Ascending aorta (tissue), 2 donors: ENCODE measurements around the gene CYS1. TPM values are rescaled to one million over a fixed set of nuclear protein-coding genes. Genes with fewer than 3 reads are reported as not detected.

Source experiments
- DNase-seq, 2 donors: peaks; one replicate each; pipeline ENCODE4 v3.0.0-alpha.2; 2019; ENCODE audit warnings: low spot score in 2 of 2
- H3K27ac ChIP-seq, 2 donors: fragments of 200-600 bp; sonication (generic); one replicate each; pipeline ENCODE4 v1.5.1; 2016 to 2017; ENCODE audit warnings: mild to moderate bottlenecking in 1 of 2
- H3K27me3 ChIP-seq: fragments of 200-600 bp; sonication (generic); one replicate; pipeline ENCODE4 v1.5.1; 2017
- H3K36me3 ChIP-seq, 2 donors: fragments of 200-600 bp; sonication (generic); one replicate each; pipeline ENCODE4 v1.5.1; 2016
- H3K4me1 ChIP-seq, 2 donors: fragments of 200-600 bp; sonication (generic); one replicate each; pipeline ENCODE4 v1.5.1; 2016 to 2017; ENCODE audit warnings: mild to moderate bottlenecking in 1 of 2
- H3K4me3 ChIP-seq, 2 donors: fragments of 200-600 bp; sonication (generic); one replicate each; pipeline ENCODE4 v1.5.1; 2016 to 2017; ENCODE audit warnings: mild to moderate bottlenecking in 1 of 2
- H3K9me3 ChIP-seq, 2 donors: fragments of 200-600 bp; sonication (generic); one replicate each; pipeline ENCODE4 v1.5.1; 2016
- intact Hi-C: fragments of 100-400 bp; cut with DNase I; formaldehyde crosslinking; loops from one replicate; pipeline ENCODE4 v1.15.1; 2023
- total RNA-seq: library from RNA; depleted of rRNA; stranded (reverse); fragments of >200 nt; gene quantifications from one replicate; pipeline ENCODE4 v1.1.0, GENCODE V29; 2016
- TF ChIP-seq, protein P1 (sequence below), 3 experiments: fragments of 200-600 bp in 2 of 3; fragments of 450-650 bp in 1 of 3; sonication (generic) in 2 of 3; IDR thresholded peaks; one replicate each; pipeline ENCODE4 v1.5.1; 2016 to 2019; ENCODE audit warnings: antibody characterized with exemption in 3 of 3, mild to moderate bottlenecking in 1 of 3, moderate library complexity in 1 of 3

Gene CYS1
- total RNA-seq, 1 donor from 2014 or later, result 13.8 TPM

DNA sequence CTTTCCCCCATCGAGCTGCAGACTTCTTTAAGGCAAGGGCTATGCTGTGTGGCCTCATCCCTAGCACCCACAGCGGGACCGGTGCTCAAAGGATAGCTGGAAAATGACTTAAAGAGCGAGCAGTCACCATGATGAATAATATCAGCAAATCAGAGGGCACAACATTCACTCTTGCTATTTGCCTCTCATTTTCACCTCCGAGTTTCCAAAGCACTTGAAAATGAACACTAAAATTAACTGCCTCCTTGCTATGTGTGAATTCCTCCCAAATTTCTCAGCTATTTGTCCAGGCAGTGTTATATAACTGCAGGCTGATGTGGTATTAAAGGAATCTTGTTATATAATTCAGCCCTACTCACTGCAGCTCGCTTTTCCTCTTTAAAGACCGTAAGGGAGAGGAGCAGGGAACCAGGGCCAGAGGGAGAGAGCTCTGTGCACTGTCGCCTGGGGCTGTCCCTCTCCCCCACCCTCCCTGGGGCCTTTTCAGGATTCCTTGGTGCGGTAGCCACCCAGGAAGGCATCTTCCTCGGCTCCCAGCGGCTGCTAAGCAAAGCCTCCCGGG lies 1.4 kb downstream of the CYS1 start:
- no peak for DNase-seq
- intact Hi-C loops, result no loop called here
- TF ChIP-seq, protein P1, sequence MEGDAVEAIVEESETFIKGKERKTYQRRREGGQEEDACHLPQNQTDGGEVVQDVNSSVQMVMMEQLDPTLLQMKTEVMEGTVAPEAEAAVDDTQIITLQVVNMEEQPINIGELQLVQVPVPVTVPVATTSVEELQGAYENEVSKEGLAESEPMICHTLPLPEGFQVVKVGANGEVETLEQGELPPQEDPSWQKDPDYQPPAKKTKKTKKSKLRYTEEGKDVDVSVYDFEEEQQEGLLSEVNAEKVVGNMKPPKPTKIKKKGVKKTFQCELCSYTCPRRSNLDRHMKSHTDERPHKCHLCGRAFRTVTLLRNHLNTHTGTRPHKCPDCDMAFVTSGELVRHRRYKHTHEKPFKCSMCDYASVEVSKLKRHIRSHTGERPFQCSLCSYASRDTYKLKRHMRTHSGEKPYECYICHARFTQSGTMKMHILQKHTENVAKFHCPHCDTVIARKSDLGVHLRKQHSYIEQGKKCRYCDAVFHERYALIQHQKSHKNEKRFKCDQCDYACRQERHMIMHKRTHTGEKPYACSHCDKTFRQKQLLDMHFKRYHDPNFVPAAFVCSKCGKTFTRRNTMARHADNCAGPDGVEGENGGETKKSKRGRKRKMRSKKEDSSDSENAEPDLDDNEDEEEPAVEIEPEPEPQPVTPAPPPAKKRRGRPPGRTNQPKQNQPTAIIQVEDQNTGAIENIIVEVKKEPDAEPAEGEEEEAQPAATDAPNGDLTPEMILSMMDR (IDR thresholded peaks at IDR 0.05), result no peak
- H3K27ac ChIP-seq, result peak overlapping the region; percentile 85 to 98
- H3K9me3 ChIP-seq, result no peaks in the 10 kb centered on the region
- H3K27me3 ChIP-seq, result no peaks in the 10 kb centered on the region
- no peaks in the 10 kb centered on the region for H3K36me3 ChIP-seq
- peak overlapping the region; percentile 84 to 95 for H3K4me3 ChIP-seq
- H3K4me1 ChIP-seq, result peaks cover 0 to 10% of the 10 kb centered on the region in 2 donors

GRCh38 chr2:10078001-10078400 lies 2.2 kb downstream of the CYS1 start:
- no peaks in the 10 kb centered on the region for H3K36me3 ChIP-seq
- peak overlapping the region in 1 of 2 donors; percentile 95 for H3K4me3 ChIP-seq
- H3K9me3 ChIP-seq, result no peaks in the 10 kb centered on the region
- intact Hi-C loops, result no loop called here
- H3K27me3 ChIP-seq, result no peaks in the 10 kb centered on the region
- TF ChIP-seq, protein P1 (IDR thresholded peaks at IDR 0.05), result no peak
- H3K4me1 ChIP-seq, result peaks cover 0 to 10% of the 10 kb centered on the region in 2 donors
- no peak overlapping the region for H3K27ac ChIP-seq
- DNase-seq, result no peak

- no peaks in the 10 kb centered on the region for H3K9me3 ChIP-seq
- H3K36me3 ChIP-seq, result no peaks in the 10 kb centered on the region
- no peak for DNase-seq
- no peak overlapping the region for H3K27ac ChIP-seq
- intact Hi-C loops, result no loop called here
- no peaks in the 10 kb centered on the region for H3K27me3 ChIP-seq
- H3K4me3 ChIP-seq, result no peak overlapping the region
- peaks cover 0 to 10% of the 10 kb centered on the region in 2 donors for H3K4me1 ChIP-seq
- TF ChIP-seq, protein P1 (IDR thresholded peaks at IDR 0.05), result no peak
Measured at GRCh38 chr2:10076988-10077527, 3.2 kb downstream of the CYS1 start.

GRCh38 chr2:10076511-10076910 lies 3.7 kb downstream of the CYS1 start:
- Histone ChIP-seq H3K4me1 (peaks cover 0 to 7% of the 10 kb centered on the region in 2 donors), H3K9me3 (no peaks in the 10 kb centered on the region), H3K36me3 (no peaks in the 10 kb centered on the region), H3K27me3 (no peaks in the 10 kb centered on the region), H3K4me3 (no peak overlapping the region), H3K27ac (no peak overlapping the region)
- intact Hi-C loops, result no loop called here
- DNase-seq, result no peak
- TF ChIP-seq, protein P1 (IDR thresholded peaks at IDR 0.05), result no peak

GRCh38 chr2:10075571-10076209 lies 4.5 kb downstream of the CYS1 start:
- Histone ChIP-seq H3K27ac (no peak overlapping the region), H3K9me3 (no peaks in the 10 kb centered on the region), H3K36me3 (no peaks in the 10 kb centered on the region), H3K27me3 (no peaks in the 10 kb centered on the region), H3K4me3 (no peak overlapping the region), H3K4me1 (peaks cover 0 to 4% of the 10 kb centered on the region in 2 donors)
- no peak for DNase-seq
- TF ChIP-seq, protein P1 (IDR thresholded peaks at IDR 0.05), result no peak
- intact Hi-C loops, result no loop called here
